IMR-90 (cell line): Measurements from ENCODE around the gene WARS2. TPM values are rescaled to one million over a fixed set of nuclear protein-coding genes. Genes with fewer than 3 reads are reported as not detected.
A peak's percentile ranks its signal among the peaks of the same experiment; 100 is the strongest.

Experiments
- ATAC-seq: fragments of 200-7000 bp; cut with Tn5 transposase; 2 replicates; pipeline ENCODE4 v1.9.1; 2020; ENCODE audit warnings: low read depth, mild to moderate bottlenecking, moderate library complexity
- BruUV-seq: library from RNA; stranded (reverse); fragments of 400-500 nt; replicated peaks from 2 replicates; lab custom pipeline; 2021; lab: Mats Ljungman, UMichigan
- CTCF ChIA-PET: fragments of 300-600 bp; formaldehyde crosslinking; extraction: SDS; loops from one replicate; lab custom pipeline; 2021; ENCODE audit warnings: antibody characterized with exemption; lab: Yijun Ruan, JAX
- POLR2A ChIA-PET: fragments of 300-600 bp; sonication (Branson Sonifier 250); formaldehyde crosslinking; loops from one replicate; lab custom pipeline; 2022; ENCODE audit warnings: antibody characterized with exemption; ENCODE audit not compliant: unreplicated experiment; lab: Charles Lee
- DNase-seq: peaks from one replicate; pipeline ENCODE4 v3.0.0; 2013
- H2AFZ ChIP-seq: replicated peaks from 2 replicates; pipeline ENCODE3; 2013; ENCODE audit warnings: low read length, mild to moderate bottlenecking; ENCODE audit not compliant: poor library complexity
- H2AK5ac ChIP-seq: 2 replicates; pipeline ENCODE4 v1.6.1; 2013; ENCODE audit warnings: low read depth, low read length, inconsistent platforms
- H2AK9ac ChIP-seq: replicated peaks from 2 replicates; pipeline ENCODE3; 2013; ENCODE audit warnings: mild to moderate bottlenecking, low read depth, low read length, moderate library complexity; ENCODE audit not compliant: poor library complexity
- H2BK120ac ChIP-seq: 2 replicates; pipeline ENCODE4 v1.6.1; 2013; ENCODE audit warnings: low read depth, low read length, inconsistent platforms
- H2BK15ac ChIP-seq: 3 replicates; pipeline ENCODE4 v1.6.1; 2013; ENCODE audit warnings: low read depth, low read length, inconsistent platforms
- H2BK20ac ChIP-seq: 2 replicates; pipeline ENCODE4 v1.6.1; 2013; ENCODE audit warnings: low read depth, mild to moderate bottlenecking, inconsistent platforms, low read length, moderate library complexity
- H2BK5ac ChIP-seq: 2 replicates; pipeline ENCODE4 v1.6.1; 2013; ENCODE audit warnings: mild to moderate bottlenecking, low read depth, low read length, inconsistent platforms; ENCODE audit not compliant: poor library complexity, severe bottlenecking
- H3K14ac ChIP-seq: replicated peaks from 2 replicates; pipeline ENCODE4 v1.6.1; 2013; ENCODE audit warnings: low read depth, low read length, inconsistent platforms
- H3K18ac ChIP-seq: 2 replicates; pipeline ENCODE4 v1.6.1; 2013; ENCODE audit warnings: low read depth, low read length, control low read depth
- H3K23ac ChIP-seq: 2 replicates; pipeline ENCODE4 v1.6.1; 2013; ENCODE audit warnings: low read depth, low read length, inconsistent platforms
- H3K27ac ChIP-seq: 2 replicates; pipeline ENCODE4 v1.5.1; 2013; ENCODE audit warnings: mild to moderate bottlenecking, control low read depth, low read length; ENCODE audit not compliant: insufficient read depth
- H3K27me3 ChIP-seq: 2 replicates; pipeline ENCODE4 v1.6.1; 2013; ENCODE audit warnings: low read length; ENCODE audit not compliant: control insufficient read depth, insufficient read depth
- H3K36me3 ChIP-seq: 2 replicates; pipeline ENCODE4 v1.6.1; 2013; ENCODE audit warnings: low read length, mixed read lengths; ENCODE audit not compliant: control insufficient read depth, insufficient read depth
- H3K4ac ChIP-seq: 2 replicates; pipeline ENCODE4 v1.6.1; 2013; ENCODE audit warnings: low read depth, low read length, inconsistent platforms
- H3K4me1 ChIP-seq: 2 replicates; pipeline ENCODE4 v1.6.1; 2013; ENCODE audit warnings: low read length, mixed read lengths; ENCODE audit not compliant: control insufficient read depth, insufficient read depth
- H3K4me2 ChIP-seq: 2 replicates; pipeline ENCODE4 v1.6.1; 2013; ENCODE audit warnings: low read depth, mild to moderate bottlenecking, control low read depth, low read length, moderate library complexity
- H3K4me3 ChIP-seq: 2 replicates; pipeline ENCODE4 v1.5.1; 2013; ENCODE audit warnings: low read depth, mild to moderate bottlenecking, control low read depth, low read length, moderate library complexity; ENCODE audit not compliant: insufficient read depth
- H3K56ac ChIP-seq: 2 replicates; pipeline ENCODE4 v1.6.1; 2013; ENCODE audit warnings: low read length, inconsistent platforms; ENCODE audit not compliant: insufficient read depth; ENCODE audit errors: extremely low read depth
- H3K79me1 ChIP-seq, 2 experiments: 2 replicates each; pipeline ENCODE4 v1.6.1; 2013; ENCODE audit warnings: low read length in 2 of 2, inconsistent platforms in 1 of 2, low read depth in 1 of 2
- H3K9ac ChIP-seq: 2 replicates; pipeline ENCODE4 v1.6.1; 2013; ENCODE audit warnings: low read depth, low read length, control low read depth
- H3K9me1 ChIP-seq: 2 replicates; pipeline ENCODE4 v1.6.1; 2013; ENCODE audit warnings: low read length, inconsistent platforms; ENCODE audit not compliant: insufficient read depth
- H3K9me3 ChIP-seq: 2 replicates; pipeline ENCODE4 v1.6.1; 2013; ENCODE audit warnings: low read length; ENCODE audit not compliant: control insufficient read depth, insufficient read depth
- H4K20me1 ChIP-seq: 2 replicates; pipeline ENCODE4 v1.6.1; 2013; ENCODE audit warnings: low read length, inconsistent platforms; ENCODE audit not compliant: insufficient read depth
- H4K5ac ChIP-seq: 2 replicates; pipeline ENCODE4 v1.6.1; 2013; ENCODE audit warnings: mild to moderate bottlenecking, low read depth, low read length, control low read depth
- H4K8ac ChIP-seq, 2 experiments: 2 replicates each; pipeline ENCODE4 v1.6.1; 2013; ENCODE audit warnings: low read depth in 2 of 2, low read length in 2 of 2, control low read depth in 1 of 2, inconsistent platforms in 1 of 2
- H4K91ac ChIP-seq: 2 replicates; pipeline ENCODE4 v1.6.1; 2013; ENCODE audit warnings: low read depth, low read length, inconsistent platforms; ENCODE audit not compliant: insufficient read depth
- FOS ChIP-seq: fragments of 150-350 bp; IDR thresholded peaks from 2 replicates; pipeline ENCODE4 v1.6.1; 2016; ENCODE audit warnings: low read depth, low read length
- USF2 ChIP-seq: fragments of 150-350 bp; IDR thresholded peaks from 2 replicates; pipeline ENCODE4 v1.6.1; 2017; ENCODE audit warnings: mild to moderate bottlenecking, antibody characterized with exemption, low read length, low read depth
- WGBS, 2 experiments: methylation state at CpG; one replicate each; pipeline versions ENCODE4 v1.1.5 to v1.1.7; 2013; ENCODE audit warnings: missing lambda C conversion rate in 2 of 2; ENCODE audit not compliant: insufficient read length in 1 of 2; ENCODE audit errors: extremely low coverage in 2 of 2; 5-methylcytosine and 5-hydroxymethylcytosine counted together
- dilution Hi-C: fragments of 300-500 bp; cut with HindIII; formaldehyde crosslinking; loops from one replicate; pipeline ENCODE4 v1.14.3; 2018; ENCODE audit warnings: low sequenced_read_pairs; ENCODE audit not compliant: unreplicated experiment
- in situ Hi-C: fragments of 300-500 bp; cut with MboI; formaldehyde crosslinking; loops from 3 replicates; pipeline ENCODE4 v1.14.3; 2019; ENCODE audit warnings: low sequenced_read_pairs, inconsistent platforms, mixed read lengths
- intact Hi-C: fragments of 100-400 bp; cut with micrococcal nuclease; formaldehyde crosslinking; loops from 2 replicates; pipeline ENCODE4 v1.10.0; 2022
- polyA plus RNA-seq, 3 experiments: library from polyadenylated mRNA; depleted of rRNA; stranded (reverse); fragments of >200 nt; gene quantifications; 2 replicates each; pipeline ENCODE4 v1.2.3, GENCODE V29; 2012; ENCODE audit warnings: low replicate concordance in 1 of 3
- total RNA-seq: library from RNA; depleted of rRNA; stranded (reverse); fragments of >200 nt; gene quantifications from 2 replicates; pipeline ENCODE4 v1.2.3, GENCODE V29; 2012

WARS2 gene
- total and polyA plus RNA-seq, 2 of the 4 experiments (the other 2 are of a cell fraction) = 5.7 to 20.3 TPM

- no peak overlapping the region for H2BK15ac ChIP-seq
- H3K9me1 ChIP-seq = peaks cover 5% of the 10 kb centered on the region; the same call in 1 of the 2 replicates
- peak overlapping the region; percentile 9 for H2BK5ac ChIP-seq
- peak overlapping the region; percentile 14; the same call in 1 of the 2 replicates for H3K56ac ChIP-seq
- H3K27me3 ChIP-seq = no peaks in the 10 kb centered on the region
- H3K36me3 ChIP-seq = no peaks in the 10 kb centered on the region
- H2BK120ac ChIP-seq = peak overlapping the region; percentile 23; the same call in 1 of the 2 replicates
- POLR2A ChIA-PET = no interaction called here
- H4K91ac ChIP-seq = 0 out of 2 replicates have a peak overlapping the region, but pooled peaks have one; percentile 39
- ATAC-seq = peak; percentile 12
- intact Hi-C loops = loop anchor here (5.0 to 10.0 kb wide), 4 partner anchors 135 to 993 kb away; partner anchors contain the start of gene HAO2
- H3K4me3 ChIP-seq = peak overlapping the region; percentile 52
- H3K9me3 ChIP-seq = no peaks in the 10 kb centered on the region
- peak overlapping the region; percentile 84 for H3K4me2 ChIP-seq
- H3K4ac ChIP-seq = peak overlapping the region; percentile 39; the same call in 1 of the 2 replicates
- no peak overlapping the region for H2AK9ac ChIP-seq
- peak overlapping the region; percentile 21 for H3K23ac ChIP-seq
- CTCF ChIA-PET = no interaction called here
- peak overlapping the region; percentile 13; the same call in 1 of the 2 replicates for H4K5ac ChIP-seq
- peak overlapping the region; percentile 52 for H3K9ac ChIP-seq
- dilution Hi-C loops = no loop called here
- no peaks in the 10 kb centered on the region for H4K20me1 ChIP-seq
- in situ Hi-C loops = no loop called here
- peak overlapping the region; percentile 71 to 86 for H4K8ac ChIP-seq
- no peak overlapping the region for H2AK5ac ChIP-seq
- H2AFZ ChIP-seq = peak overlapping the region; percentile 98
- DNase-seq = no peak
- peaks cover 3% of the 10 kb centered on the region for H3K4me1 ChIP-seq
- no peak overlapping the region for H2BK20ac ChIP-seq
- peak overlapping the region; percentile 76 for H3K14ac ChIP-seq
- BruUV-seq = no TSS peak
- peak overlapping the region; percentile 19 for H3K27ac ChIP-seq
- peaks cover 5 to 31% of the 10 kb centered on the region in 2 experiments; a peak in 3 of 4 replicates for H3K79me1 ChIP-seq
- 0% methylated on average over 3 of the region's 10 CpGs; no CpG with 5 or more reads in 1 of the 2 experiments for WGBS, 2 experiments
- TF ChIP-seq USF2 (no peak), FOS (no peak)
- no peak overlapping the region for H3K18ac ChIP-seq
Measured at GRCh38 chr1:119139857-119140176, 636 bp downstream of the WARS2 start.
